Calu3 (cell line): ENCODE measurements around the gene SPATA31C2. TPM values are rescaled to one million over a fixed set of nuclear protein-coding genes. Genes with fewer than 3 reads are reported as not detected.
"Not testable (repeated sequence)": the region's sequence is repeated elsewhere in the genome, so short reads cannot be mapped to it uniquely, and the experiment has no call there.

ENCODE experiments used
- BruUV-seq: library from RNA; stranded (reverse); fragments of 400-500 nt; replicated peaks from 2 replicates; lab custom pipeline; 2021; lab: Mats Ljungman, UMichigan
- CTCF ChIA-PET: fragments of 300-600 bp; sonication (Branson Sonifier 250); formaldehyde crosslinking; loops from one replicate; lab custom pipeline; 2022; ENCODE audit warnings: antibody characterized with exemption; lab: Charles Lee
- DNase-seq: peaks from one replicate; pipeline ENCODE4 v3.0.0; 2022
- H3K27ac Mint-ChIP-seq: one replicate; pipeline ENCODE4 v1.8.0; 2022; ENCODE audit warnings: mixed read lengths; ENCODE audit not compliant: unreplicated experiment
- H3K27me3 Mint-ChIP-seq: one replicate; pipeline ENCODE4 v1.8.0; 2022; ENCODE audit warnings: mixed read lengths; ENCODE audit not compliant: unreplicated experiment
- H3K36me3 Mint-ChIP-seq: one replicate; pipeline ENCODE4 v1.8.0; 2022; ENCODE audit warnings: mild to moderate bottlenecking, moderate library complexity, mixed read lengths; ENCODE audit not compliant: insufficient read depth, unreplicated experiment
- H3K4me1 Mint-ChIP-seq: one replicate; pipeline ENCODE4 v1.8.0; 2022; ENCODE audit warnings: mild to moderate bottlenecking, low read depth, mixed read lengths; ENCODE audit not compliant: unreplicated experiment
- H3K4me3 Mint-ChIP-seq: one replicate; pipeline ENCODE4 v1.8.0; 2022; ENCODE audit warnings: mild to moderate bottlenecking, low read depth, moderate library complexity, mixed read lengths; ENCODE audit not compliant: unreplicated experiment
- H3K9me3 Mint-ChIP-seq: one replicate; pipeline ENCODE4 v1.8.0; 2022; ENCODE audit warnings: low read depth, mixed read lengths; ENCODE audit not compliant: unreplicated experiment
- intact Hi-C: fragments of 100-400 bp; cut with micrococcal nuclease; formaldehyde crosslinking; loops from one replicate; pipeline ENCODE4 v1.10.0; 2022; ENCODE audit not compliant: unreplicated experiment
- total RNA-seq: library from RNA; stranded (reverse); gene quantifications from 2 replicates; pipeline ENCODE4 v1.2.3, GENCODE V29; 2022
- TF ChIP-seq, protein P1 (sequence below): fragments of 200-600 bp; IDR thresholded peaks from one replicate; pipeline ENCODE4 v1.8.0; 2022; ENCODE audit warnings: antibody characterized with exemption; ENCODE audit not compliant: unreplicated experiment

SPATA31C2 gene
- total RNA-seq, 1 experiment from 2014 or later: not detected

- H3K27me3 Mint-ChIP-seq: no peaks in the 10 kb centered on the region
- CTCF ChIA-PET: no interaction called here
- TF ChIP-seq, protein P1, sequence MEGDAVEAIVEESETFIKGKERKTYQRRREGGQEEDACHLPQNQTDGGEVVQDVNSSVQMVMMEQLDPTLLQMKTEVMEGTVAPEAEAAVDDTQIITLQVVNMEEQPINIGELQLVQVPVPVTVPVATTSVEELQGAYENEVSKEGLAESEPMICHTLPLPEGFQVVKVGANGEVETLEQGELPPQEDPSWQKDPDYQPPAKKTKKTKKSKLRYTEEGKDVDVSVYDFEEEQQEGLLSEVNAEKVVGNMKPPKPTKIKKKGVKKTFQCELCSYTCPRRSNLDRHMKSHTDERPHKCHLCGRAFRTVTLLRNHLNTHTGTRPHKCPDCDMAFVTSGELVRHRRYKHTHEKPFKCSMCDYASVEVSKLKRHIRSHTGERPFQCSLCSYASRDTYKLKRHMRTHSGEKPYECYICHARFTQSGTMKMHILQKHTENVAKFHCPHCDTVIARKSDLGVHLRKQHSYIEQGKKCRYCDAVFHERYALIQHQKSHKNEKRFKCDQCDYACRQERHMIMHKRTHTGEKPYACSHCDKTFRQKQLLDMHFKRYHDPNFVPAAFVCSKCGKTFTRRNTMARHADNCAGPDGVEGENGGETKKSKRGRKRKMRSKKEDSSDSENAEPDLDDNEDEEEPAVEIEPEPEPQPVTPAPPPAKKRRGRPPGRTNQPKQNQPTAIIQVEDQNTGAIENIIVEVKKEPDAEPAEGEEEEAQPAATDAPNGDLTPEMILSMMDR: no peak
- H3K9me3 Mint-ChIP-seq: no peaks in the 10 kb centered on the region
- intact Hi-C loops: no loop called here
- no peaks in the 10 kb centered on the region for H3K36me3 Mint-ChIP-seq
- DNase-seq: no peak
- no peak overlapping the region for H3K4me3 Mint-ChIP-seq
- BruUV-seq: no TSS peak
- H3K4me1 Mint-ChIP-seq: no peaks in the 10 kb centered on the region
- no peak overlapping the region for H3K27ac Mint-ChIP-seq
These were observed 22.9 kb upstream of the SPATA31C2 start for GRCh38 chr9:88161144-88161543.

GRCh38 chr9:88143957-88144625 lies 5.8 kb upstream of the SPATA31C2 start:
- BruUV-seq: no TSS peak
- intact Hi-C loops: no loop called here
- peaks cover 20% of the 10 kb centered on the region for H3K27me3 Mint-ChIP-seq
- DNase-seq: no peak
- no peaks in the 10 kb centered on the region for H3K36me3 Mint-ChIP-seq
- TF ChIP-seq, protein P1: no peak
- H3K9me3 Mint-ChIP-seq: no peaks in the 10 kb centered on the region
- H3K4me1 Mint-ChIP-seq: no peaks in the 10 kb centered on the region
- no peak overlapping the region for H3K4me3 Mint-ChIP-seq
- CTCF ChIA-PET: no interaction called here
- H3K27ac Mint-ChIP-seq: no peak overlapping the region

DNA sequence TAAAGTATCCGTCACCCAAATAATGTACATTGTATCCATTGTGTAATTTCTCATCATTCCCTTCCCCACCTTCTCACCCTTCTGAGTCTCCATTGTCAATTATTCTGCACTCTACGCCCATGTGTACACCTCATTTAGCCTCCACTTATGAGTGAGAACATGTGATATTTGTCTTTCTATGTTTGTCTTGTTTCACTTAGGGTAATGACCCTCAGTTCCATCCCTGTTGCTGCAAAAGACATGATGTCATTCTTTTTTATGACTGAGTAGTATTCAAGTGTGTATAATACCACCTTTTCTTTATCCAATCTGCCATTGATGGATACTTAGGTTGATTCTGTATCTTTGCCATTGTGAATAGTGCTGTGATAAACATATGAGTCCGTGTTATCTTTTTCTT lies 4.9 kb upstream of the SPATA31C2 start:
- Mint-ChIP-seq H3K9me3 (no peaks in the 10 kb centered on the region), H3K4me3 (no peak overlapping the region), H3K4me1 (no peaks in the 10 kb centered on the region), H3K36me3 (no peaks in the 10 kb centered on the region), H3K27ac (no peak overlapping the region), H3K27me3 (peaks cover 17% of the 10 kb centered on the region)
- intact Hi-C loops: no loop called here
- no peak for DNase-seq
- TF ChIP-seq, protein P1: no peak
- no TSS peak for BruUV-seq
- CTCF ChIA-PET: no interaction called here

GRCh38 chr9:88133552-88133951 lies 4.7 kb downstream of the SPATA31C2 start:
- H3K4me3 Mint-ChIP-seq, H3K36me3 Mint-ChIP-seq, intact Hi-C loops, DNase-seq, BruUV-seq, CTCF ChIA-PET, H3K27ac Mint-ChIP-seq, H3K9me3 Mint-ChIP-seq, H3K4me1 Mint-ChIP-seq, H3K27me3 Mint-ChIP-seq: not testable (repeated sequence)

DNA sequence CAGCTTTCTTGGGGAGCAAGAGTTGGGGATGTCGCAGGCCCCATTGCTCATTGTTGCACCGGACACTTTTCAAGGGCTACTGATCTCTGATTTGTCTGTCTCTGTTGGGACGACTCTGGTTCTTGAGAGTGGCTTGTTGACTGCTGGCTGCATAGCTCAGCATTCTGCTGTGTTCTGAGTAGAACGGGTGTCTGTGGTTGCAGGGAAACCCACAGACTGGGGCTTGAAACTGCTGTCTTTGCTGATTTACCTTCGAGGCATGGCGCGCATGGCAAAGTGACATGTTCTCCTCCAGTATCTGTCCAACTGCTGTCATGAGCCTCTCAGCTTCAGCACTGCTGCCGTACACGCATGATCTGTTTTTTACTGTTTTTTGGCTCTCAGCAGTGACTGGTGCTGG lies 8.7 kb downstream of the SPATA31C2 start:
- CTCF ChIA-PET, DNase-seq, H3K27me3 Mint-ChIP-seq, H3K36me3 Mint-ChIP-seq, BruUV-seq, H3K4me3 Mint-ChIP-seq, intact Hi-C loops, H3K4me1 Mint-ChIP-seq, H3K9me3 Mint-ChIP-seq, H3K27ac Mint-ChIP-seq: not testable (repeated sequence)

DNA sequence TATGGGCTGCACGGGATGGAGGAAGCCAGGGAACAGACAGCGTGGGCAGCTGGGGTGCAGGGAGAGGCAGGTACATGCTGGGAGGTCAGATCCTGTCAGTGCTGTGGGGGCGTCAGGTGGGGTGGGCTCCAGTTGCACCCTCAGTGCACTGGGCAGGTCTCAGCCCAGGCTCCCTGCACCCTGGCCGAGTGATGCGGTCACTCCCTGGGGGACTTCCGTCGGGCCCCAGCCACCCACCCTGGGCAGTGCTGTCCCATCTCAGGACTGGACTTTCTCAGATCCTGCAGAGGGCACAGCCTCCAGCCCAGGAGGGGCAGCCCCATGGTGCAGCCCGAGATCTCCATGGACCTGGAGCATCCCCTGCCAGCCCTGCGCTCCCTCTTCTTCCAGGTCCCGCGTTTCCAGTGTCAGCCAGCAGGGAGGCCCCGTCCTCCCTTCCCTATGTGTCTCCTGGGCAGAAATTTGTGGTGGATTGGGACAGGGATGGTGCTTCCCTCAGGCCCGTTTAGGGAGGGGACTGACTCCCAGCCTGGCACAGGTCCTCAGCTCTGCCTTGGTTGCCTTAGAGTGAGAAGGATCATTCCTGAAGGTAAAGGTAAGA lies 10.5 kb downstream of the SPATA31C2 start:
- CTCF ChIA-PET, DNase-seq, H3K27me3 Mint-ChIP-seq: not testable (repeated sequence)

DNA sequence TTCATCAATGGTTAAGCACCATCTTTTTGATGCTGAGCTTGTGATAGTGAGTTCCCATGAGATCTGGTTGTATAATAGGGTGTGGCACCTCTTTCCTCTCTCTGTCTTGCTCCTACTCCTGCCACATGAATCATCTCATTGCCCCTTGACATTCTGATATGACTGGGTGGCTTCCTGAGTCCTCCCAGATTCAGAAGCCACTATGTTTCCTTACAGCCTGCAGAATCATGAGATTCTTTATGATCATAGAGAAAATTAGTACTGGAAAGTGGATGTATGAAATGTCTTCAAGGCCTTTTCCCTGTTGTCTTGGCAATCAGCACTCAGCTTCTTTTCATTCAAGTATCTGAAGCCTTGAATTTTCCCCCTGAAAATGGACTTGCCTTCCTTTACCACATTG lies 14.9 kb downstream of the SPATA31C2 start:
- H3K4me3 Mint-ChIP-seq, H3K36me3 Mint-ChIP-seq, H3K9me3 Mint-ChIP-seq, DNase-seq, BruUV-seq, intact Hi-C loops, H3K27me3 Mint-ChIP-seq, H3K4me1 Mint-ChIP-seq, H3K27ac Mint-ChIP-seq, CTCF ChIA-PET: not testable (repeated sequence)

More for the DNA sequence above, 10.5 kb downstream of the SPATA31C2 start:
- H3K27ac Mint-ChIP-seq, intact Hi-C loops, BruUV-seq, H3K36me3 Mint-ChIP-seq, H3K4me3 Mint-ChIP-seq, H3K9me3 Mint-ChIP-seq, H3K4me1 Mint-ChIP-seq: not testable (repeated sequence)
